GM20431 (cell line): ENCODE measurements around the gene MOXD1.

Experiments
- in situ Hi-C: fragments of 300-500 bp; cut with MseI, MboI; formaldehyde crosslinking; loops from one replicate; pipeline ENCODE4 v1.15.0; 2020; ENCODE audit warnings: low sequenced_read_pairs; ENCODE audit not compliant: unreplicated experiment

The MOXD1 gene

DNA sequence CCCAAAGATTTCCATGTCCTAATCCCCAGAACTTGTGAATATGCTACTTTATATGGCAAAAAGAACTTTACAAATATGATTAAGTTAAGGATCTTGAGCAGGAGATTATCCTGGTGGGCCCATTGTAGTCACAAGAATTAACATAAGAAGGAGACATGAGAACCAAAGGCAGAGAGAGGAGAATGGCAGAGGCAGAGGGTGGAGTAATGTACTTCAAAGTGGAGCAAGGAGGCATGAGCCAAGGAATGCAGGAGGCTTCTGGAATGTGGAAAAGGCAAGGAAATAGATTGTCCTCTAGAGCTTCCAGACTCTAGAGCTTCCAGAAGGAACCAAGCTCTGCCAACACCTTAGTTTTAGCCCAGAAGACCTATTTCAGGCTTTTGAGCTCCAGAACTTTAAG lies 147.4 kb downstream of the MOXD1 start:
- in situ Hi-C loops, result no loop called here

GRCh38 chr6:132253211-132253610 lies 148.1 kb downstream of the MOXD1 start:
- in situ Hi-C loops, result no loop called here

DNA sequence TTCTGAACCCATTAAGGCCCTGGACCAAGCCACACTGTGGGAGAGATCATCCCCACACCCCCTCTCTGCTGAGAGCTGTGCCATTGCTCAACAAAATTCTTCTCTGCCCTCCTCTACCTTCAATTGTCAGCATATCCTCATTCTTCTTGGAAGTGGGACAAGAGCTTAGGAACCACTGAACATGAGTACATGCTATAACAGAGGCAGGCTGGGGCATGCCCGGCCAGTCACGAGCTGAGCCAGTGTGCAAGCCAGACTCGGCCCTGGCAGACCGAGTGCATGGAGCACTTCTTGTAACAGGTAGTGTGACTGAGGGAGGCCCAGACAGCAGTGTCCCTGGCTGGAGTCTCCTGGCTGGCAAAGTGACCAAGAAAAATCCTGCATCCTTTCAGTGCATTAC lies 149.2 kb downstream of the MOXD1 start:
- in situ Hi-C loops, result no loop called here

GRCh38 chr6:132251711-132252110 lies 149.6 kb downstream of the MOXD1 start:
- in situ Hi-C loops, result no loop called here

DNA sequence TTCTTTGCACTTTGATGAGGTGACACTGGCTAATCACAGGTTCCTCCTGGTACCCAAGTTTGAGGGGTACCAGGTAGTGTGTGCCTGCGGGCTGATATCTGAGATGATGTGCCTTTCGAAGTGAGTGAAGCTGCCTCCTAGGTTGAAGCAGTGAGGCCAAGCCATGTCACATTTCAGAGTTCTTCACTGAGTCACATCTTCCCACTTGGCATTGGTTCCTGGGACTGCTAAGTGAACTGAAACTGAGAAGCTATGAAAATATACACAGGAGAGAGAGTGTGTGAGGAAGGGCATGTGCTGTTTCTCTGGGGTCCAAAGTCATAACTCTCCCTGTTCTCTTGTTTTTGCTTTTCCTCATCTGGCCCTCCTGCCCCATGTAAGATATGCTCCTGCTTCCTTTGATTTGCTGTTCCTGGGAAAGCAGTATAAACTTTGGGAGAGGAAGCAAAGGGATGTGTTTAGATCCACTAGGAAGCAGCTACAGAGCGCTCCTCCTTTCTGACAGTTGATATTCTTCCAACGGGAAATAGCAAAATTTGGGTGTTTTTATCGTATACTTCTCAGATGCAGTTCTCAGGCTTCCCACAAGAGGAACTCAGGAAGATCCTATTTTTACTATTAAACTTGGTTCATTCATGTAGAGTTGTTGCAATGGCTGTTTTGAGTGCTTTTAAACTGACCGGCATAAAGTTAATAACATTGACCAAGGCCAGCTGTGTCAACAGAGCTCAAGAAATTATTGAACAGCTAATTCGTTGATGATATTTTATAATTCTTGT lies 153.7 kb downstream of the MOXD1 start:
- in situ Hi-C loops, result no loop called here

GRCh38 chr6:132246632-132247270 lies 154.5 kb downstream of the MOXD1 start:
- in situ Hi-C loops, result no loop called here

GRCh38 chr6:132246120-132246617 lies 155.1 kb downstream of the MOXD1 start:
- in situ Hi-C loops, result no loop called here
